Mammary epithelial cell (primary cell): ENCODE results near the gene BSCL2.

Source experiments
- CTCF ChIP-seq, 2 donors: IDR thresholded peaks in 1 of 2; conservative IDR thresholded peaks in 1 of 2; 2 replicates each; pipeline ENCODE4 v1.5.1; 2011 to 2012; ENCODE audit warnings: inconsistent platforms in 2 of 2, low read length in 2 of 2, mild to moderate bottlenecking in 2 of 2, control low read depth in 1 of 2, low read depth in 1 of 2; ENCODE audit not compliant: insufficient read depth in 1 of 2; ENCODE audit errors: extremely low read depth in 1 of 2
- EZH2 ChIP-seq: IDR thresholded peaks from 2 replicates; pipeline ENCODE4 v1.6.1; 2012; ENCODE audit warnings: low read length, inconsistent platforms, borderline replicate concordance

- no peak for TF ChIP-seq CTCF (conservative IDR thresholded peaks at IDR 0.05 in 1 of 2, IDR thresholded peaks at IDR 0.05 in 1 of 2; ENCODE audit: extremely low read depth in 1 of 2, insufficient read depth in 1 of 2, low read depth in 1 of 2, low read length in 2 of 2)
- TF ChIP-seq EZH2: no peak
These were observed 42.1 kb downstream of the BSCL2 start, which contains the start of the genes C11orf98 and CSKMT for GRCh38 chr11:62665075-62665598.
